Neutrophil (primary cell): ENCODE results near the gene IFT172.

ENCODE experiments used
- H3K27ac ChIP-seq: fragments of 200-600 bp; sonication (generic); 2 replicates; pipeline ENCODE4 v1.5.1; 2016; ENCODE audit warnings: mild to moderate bottlenecking, moderate library complexity
- H3K27me3 ChIP-seq: fragments of 200-600 bp; sonication (generic); 2 replicates; pipeline ENCODE4 v1.6.0; 2016; ENCODE audit warnings: mild to moderate bottlenecking
- H3K36me3 ChIP-seq: fragments of 200-600 bp; sonication (generic); 2 replicates; pipeline ENCODE4 v1.5.1; 2017
- H3K4me1 ChIP-seq, 2 experiments: fragments of 200-600 bp in 1 of 2; sonication (generic) in 1 of 2; 1 replicate in 1 of 2; 2 replicates in 1 of 2; pipeline versions ENCODE4 v1.5.1 to v1.6.1; 2013 to 2016; ENCODE audit warnings: low read depth in 1 of 2, low read length in 1 of 2, mild to moderate bottlenecking in 1 of 2, moderate library complexity in 1 of 2; ENCODE audit not compliant: control insufficient read depth in 1 of 2, insufficient read depth in 1 of 2
- H3K4me3 ChIP-seq, 2 experiments: fragments of 200-600 bp in 1 of 2; sonication (generic) in 1 of 2; 1 replicate in 1 of 2; 2 replicates in 1 of 2; pipeline ENCODE4 v1.5.1; 2013 to 2016; ENCODE audit warnings: low read depth in 1 of 2, low read length in 1 of 2, mild to moderate bottlenecking in 1 of 2, moderate library complexity in 1 of 2
- H3K9me3 ChIP-seq: fragments of 200-600 bp; sonication (generic); 2 replicates; pipeline ENCODE4 v1.5.1; 2016
- CTCF ChIP-seq: fragments of 200-600 bp; sonication (generic); IDR thresholded peaks from 2 replicates; pipeline ENCODE4 v1.5.1; 2016; ENCODE audit warnings: antibody characterized with exemption

Gene IFT172

GRCh38 chr2:27442920-27443282 is 46.6 kb downstream of the IFT172 start:
- Histone ChIP-seq H3K4me3 (no peak overlapping the region), H3K4me1 (peaks cover 0 to 3% of the 10 kb centered on the region in 2 experiments), H3K27me3 (no peaks in the 10 kb centered on the region), H3K27ac (peak overlapping the region; percentile 13), H3K36me3 (peaks cover 69% of the 10 kb centered on the region), H3K9me3 (no peaks in the 10 kb centered on the region)
- TF ChIP-seq CTCF: no peak

- peaks cover 0 to 3% of the 10 kb centered on the region in 2 experiments for H3K4me1 ChIP-seq
- no peaks in the 10 kb centered on the region for H3K27me3 ChIP-seq
- no peak for TF ChIP-seq CTCF
- no peak within 1 kb of the TSS for H3K4me3 ChIP-seq
- H3K36me3 ChIP-seq: peaks cover 76% of the 10 kb centered on the region
- peak within 1 kb of the TSS; percentile 13 for H3K27ac ChIP-seq
- H3K9me3 ChIP-seq: no peaks in the 10 kb centered on the region
Measured at GRCh38 chr2:27441958-27442919, 47.3 kb downstream of the IFT172 start, which contains the start of gene KRTCAP3. Gene KRTCAP3, plus strand, starts transcription at chr2:27442381. Its CDS starts 32 bp downstream, at chr2:27442413.

GRCh38 chr2:27441226-27441926 is 48.2 kb downstream of the IFT172 start:
- peaks cover 84% of the 10 kb centered on the region for H3K36me3 ChIP-seq
- H3K9me3 ChIP-seq: no peaks in the 10 kb centered on the region
- H3K27me3 ChIP-seq: no peaks in the 10 kb centered on the region
- TF ChIP-seq CTCF: no peak
- peaks cover 0 to 3% of the 10 kb centered on the region in 2 experiments for H3K4me1 ChIP-seq
- no peak overlapping the region for H3K4me3 ChIP-seq
- H3K27ac ChIP-seq: peak overlapping the region; percentile 5

GRCh38 chr2:27435628-27436027 is 53.9 kb downstream of the IFT172 start:
- Histone ChIP-seq H3K27me3 (no peaks in the 10 kb centered on the region), H3K4me1 (peaks cover under 1% of the 10 kb centered on the region in 2 experiments), H3K36me3 (peaks cover 77% of the 10 kb centered on the region), H3K27ac (no peak overlapping the region), H3K9me3 (no peaks in the 10 kb centered on the region), H3K4me3 (no peak overlapping the region)
- no peak for TF ChIP-seq CTCF

GRCh38 chr2:27431395-27431794 is 58.1 kb downstream of the IFT172 start:
- no peak overlapping the region for H3K27ac ChIP-seq
- H3K27me3 ChIP-seq: no peaks in the 10 kb centered on the region
- no peak for TF ChIP-seq CTCF

More at GRCh38 chr2:27431395-27431794, 58.1 kb downstream of the IFT172 start:
- H3K9me3 ChIP-seq: no peaks in the 10 kb centered on the region
- no peak overlapping the region for H3K4me3 ChIP-seq
- peaks cover 35% of the 10 kb centered on the region for H3K36me3 ChIP-seq
- H3K4me1 ChIP-seq: peaks cover 24% of the 10 kb centered on the region in 2 experiments
